HepG2 (cell line): ENCODE data around the gene DUSP9. TPM values are rescaled to one million over a fixed set of nuclear protein-coding genes. Genes with fewer than 3 reads are reported as not detected.

Experiments
- ATAC-seq: fragments of 200-7000 bp; cut with Tn5 transposase; 3 replicates; pipeline ENCODE4 v1.9.1; 2020; ENCODE audit warnings: mild to moderate bottlenecking, moderate library complexity
- BruUV-seq: library from RNA; stranded (reverse); fragments of 400-500 nt; replicated peaks from 2 replicates; lab custom pipeline; 2021; lab: Mats Ljungman, UMichigan
- CTCF ChIA-PET: fragments of 300-600 bp; formaldehyde crosslinking; extraction: SDS; loops from one replicate; lab custom pipeline; 2021; ENCODE audit warnings: low total read pairs, inconsistent platforms, low intra/inter-chr PET ratio; lab: Yijun Ruan, JAX
- POLR2A ChIA-PET: fragments of 350-600 bp; sonication (Branson Sonifier 250); formaldehyde crosslinking; loops from one replicate; lab custom pipeline; 2020; ENCODE audit warnings: antibody characterized with exemption, inconsistent platforms; lab: Yijun Ruan, JAX
- DNase-seq: peaks from one replicate; pipeline ENCODE4 v3.0.0-alpha.2; 2015; ENCODE audit warnings: low spot score
- FAIRE-seq: peaks from 3 replicates; lab custom pipeline; 2011; peaks lifted over from hg19 to GRCh38; lab: Jason Lieb, UNC
- H2AFZ ChIP-seq: one replicate; pipeline ENCODE4 v1.6.1; 2011; ENCODE audit warnings: low read length, inconsistent platforms
- H3K27ac ChIP-seq: fragments of 300-600 bp; 3 replicates; pipeline ENCODE4 v1.8.0; 2011; ENCODE audit warnings: mixed run types, mild to moderate bottlenecking, mixed read lengths, low read length, inconsistent platforms; ENCODE audit not compliant: insufficient read depth; ENCODE audit errors: extremely low read length
- H3K27me3 ChIP-seq, 2 experiments: fragments of 200-600 bp in 1 of 2; 2 replicates in 1 of 2; 3 replicates in 1 of 2; pipeline versions ENCODE4 v1.6.0 to v1.8.0; 2011; ENCODE audit warnings: low read length in 2 of 2, mild to moderate bottlenecking in 2 of 2, moderate library complexity in 2 of 2, inconsistent platforms in 1 of 2; ENCODE audit not compliant: insufficient read depth in 2 of 2, control insufficient read depth in 1 of 2
- H3K36me3 ChIP-seq, 2 experiments: fragments of 200-600 bp in 1 of 2; replicated peaks in 1 of 2; 2 replicates in 1 of 2; 3 replicates in 1 of 2; pipeline versions ENCODE4 v1.5.1 to v1.8.0; 2011; ENCODE audit warnings: low read length in 2 of 2, inconsistent platforms in 1 of 2; ENCODE audit not compliant: insufficient read depth in 2 of 2, control insufficient read depth in 1 of 2
- H3K4me1 ChIP-seq: 2 replicates; pipeline ENCODE4 v1.5.1; 2012; ENCODE audit warnings: low read length, inconsistent platforms; ENCODE audit not compliant: insufficient read depth
- H3K4me2 ChIP-seq: 2 replicates; pipeline ENCODE4 v1.6.0; 2011; ENCODE audit warnings: low read depth, low read length, inconsistent platforms
- H3K4me3 ChIP-seq, 3 experiments: fragments of 200-600 bp in 1 of 3; sonication (generic), shearing (Covaris generic) in 1 of 3; replicated peaks in 1 of 3; 2 replicates each; pipeline ENCODE4 v1.5.1; 2011 to 2016; ENCODE audit warnings: low read length in 3 of 3, inconsistent platforms in 2 of 3, low read depth in 2 of 3, mild to moderate bottlenecking in 2 of 3, control low read depth in 1 of 3, mixed read lengths in 1 of 3; ENCODE audit not compliant: insufficient read depth in 1 of 3
- H3K79me2 ChIP-seq: one replicate; pipeline ENCODE4 v1.6.1; 2011; ENCODE audit warnings: low read length, inconsistent platforms; ENCODE audit not compliant: insufficient read depth
- H3K9ac ChIP-seq: 2 replicates; pipeline ENCODE4 v1.6.0; 2011; ENCODE audit warnings: mild to moderate bottlenecking, low read depth, low read length, inconsistent platforms; ENCODE audit not compliant: insufficient read depth
- H3K9me3 ChIP-seq: 2 replicates; pipeline ENCODE4 v1.5.1; 2012; ENCODE audit warnings: mild to moderate bottlenecking, low read length
- H4K20me1 ChIP-seq: 2 replicates; pipeline ENCODE4 v1.6.0; 2011; ENCODE audit warnings: inconsistent platforms, mild to moderate bottlenecking, low read length, moderate library complexity; ENCODE audit not compliant: insufficient read depth
- CC2D1A ChIP-seq: sonication (generic); formaldehyde crosslinking; IDR thresholded peaks from 2 replicates; pipeline ENCODE4 v1.8.1; 2023; ENCODE audit warnings: mild to moderate bottlenecking, missing genetic modification reagents
- GATAD1 ChIP-seq: IDR thresholded peaks from 2 replicates; pipeline ENCODE4 v1.6.1; 2016; ENCODE audit warnings: missing genetic modification reagents, missing compliant biosample characterization
- GRHL1 ChIP-seq: sonication (generic); formaldehyde crosslinking; conservative IDR thresholded peaks from 2 replicates; pipeline ENCODE4 v1.8.0; 2022; ENCODE audit warnings: missing genetic modification reagents
- MEF2D ChIP-seq: sonication (generic); formaldehyde crosslinking; IDR thresholded peaks from 2 replicates; pipeline ENCODE4 v1.5.1; 2020; ENCODE audit warnings: mild to moderate bottlenecking, missing genetic modification reagents
- RAD21 ChIP-seq: fragments of 450-650 bp; formaldehyde crosslinking; IDR thresholded peaks from 2 replicates; pipeline ENCODE4 v1.5.0; 2020; ENCODE audit warnings: mild to moderate bottlenecking
- SNAPC5 ChIP-seq: sonication (generic); formaldehyde crosslinking; IDR thresholded peaks from 2 replicates; pipeline ENCODE4 v1.8.1; 2023; ENCODE audit warnings: mild to moderate bottlenecking, missing genetic modification reagents, borderline replicate concordance
- TBX2 ChIP-seq: sonication (generic); formaldehyde crosslinking; IDR thresholded peaks from 2 replicates; pipeline ENCODE4 v1.5.0; 2020; ENCODE audit warnings: missing genetic modification reagents, mild to moderate bottlenecking, borderline replicate concordance
- TGIF2 ChIP-seq: IDR thresholded peaks from 2 replicates; pipeline ENCODE4 v1.6.1; 2016; ENCODE audit warnings: control low read depth, missing compliant biosample characterization
- U2AF1 ChIP-seq: fragments of 200-400 bp; formaldehyde crosslinking; optimal IDR thresholded peaks from 2 replicates; pipeline ENCODE3; 2017; ENCODE audit warnings: mild to moderate bottlenecking, low read depth, low read length
- XRCC5 ChIP-seq: fragments of 200-400 bp; formaldehyde crosslinking; optimal IDR thresholded peaks from 2 replicates; pipeline ENCODE3; 2017; ENCODE audit warnings: mild to moderate bottlenecking, low read length
- ZFX ChIP-seq: sonication (generic); formaldehyde crosslinking; IDR thresholded peaks from 2 replicates; pipeline ENCODE4 v1.4.0; 2020; ENCODE audit warnings: mild to moderate bottlenecking, low read depth, missing genetic modification reagents, moderate library complexity
- ZNF275 ChIP-seq: sonication (generic); formaldehyde crosslinking; IDR thresholded peaks from 2 replicates; pipeline ENCODE4 v1.8.0; 2022; ENCODE audit warnings: missing genetic modification reagents, mild to moderate bottlenecking, inconsistent platforms, borderline replicate concordance
- ZNF281 ChIP-seq: sonication (generic); formaldehyde crosslinking; IDR thresholded peaks from 2 replicates; pipeline ENCODE4 v1.4.0; 2020; ENCODE audit warnings: missing genetic modification reagents, borderline replicate concordance
- ZNF296 ChIP-seq: sonication (generic); formaldehyde crosslinking; conservative IDR thresholded peaks from 2 replicates; pipeline ENCODE4 v1.5.0; 2020; ENCODE audit warnings: mild to moderate bottlenecking, missing genetic modification reagents
- ZNF670 ChIP-seq: sonication (generic); formaldehyde crosslinking; IDR thresholded peaks from 2 replicates; pipeline ENCODE4 v1.8.0; 2022; ENCODE audit warnings: mild to moderate bottlenecking, missing genetic modification reagents, borderline replicate concordance
- ZNF747 ChIP-seq: sonication (generic); formaldehyde crosslinking; IDR thresholded peaks from 2 replicates; pipeline ENCODE4 v1.8.1; 2023; ENCODE audit warnings: missing genetic modification reagents, mild to moderate bottlenecking, borderline replicate concordance
- WGBS: methylation state at CpG from one replicate; pipeline ENCODE4 v1.1.6; 2017; ENCODE audit warnings: low lambda C conversion rate; 5-methylcytosine and 5-hydroxymethylcytosine counted together
- in situ Hi-C: cut with HindIII; loops from 2 replicates; pipeline ENCODE4 v1.10.0; 2017; ENCODE audit warnings: low pct_unique_long_range_greater_than_20kb; ENCODE audit not compliant: extremely low pct_ligation_motif_present
- intact Hi-C: fragments of 100-400 bp; cut with micrococcal nuclease; formaldehyde crosslinking; loops from one replicate; pipeline ENCODE4 v1.10.0; 2022; ENCODE audit not compliant: unreplicated experiment
- polyA plus RNA-seq, 8 experiments: library from polyadenylated mRNA; depleted of rRNA in 3 of 8; stranded (reverse) in 7 of 8; unstranded in 1 of 8; fragments of >200 nt; fragmentation: Illumina TruSeq in 4 of 8; extraction: Trizol in 4 of 8; gene quantifications; 2 replicates each; pipeline versions ENCODE4 v1.2.1 to v1.2.3, GENCODE V29; 2011 to 2016; ENCODE audit warnings: low read depth in 4 of 8, missing spikeins in 1 of 8, mixed read lengths in 1 of 8; ENCODE audit not compliant: insufficient read depth in 1 of 8
- total RNA-seq, 5 experiments: library from RNA; depleted of rRNA; stranded (reverse); fragments of >200 nt; fragmentation: Illumina TruSeq; extraction: Trizol; gene quantifications; 2 replicates each; pipeline ENCODE4 v1.2.3, GENCODE V29; 2016; ENCODE audit warnings: low read depth in 1 of 5

The DUSP9 gene
- total and polyA plus RNA-seq, 2 of the 13 experiments (the other 11 are each of a cell fraction or from before 2014, with no cell fraction given), result 235 to 435 TPM

- DNase-seq, result peak; percentile 59
- CTCF ChIA-PET, result interaction anchor here (1.1 to 3.1 kb wide), 3 partner anchors 13 to 26 kb away, joined by 4 to 21 read pairs (median 5); no protein-coding TSS in a partner anchor
- TF ChIP-seq RAD21 (CRISPR knock-in tag) (peak; percentile 76), XRCC5 (peak; percentile 64), CC2D1A (CRISPR knock-in tag) (no peak), ZNF275 (no peak), MEF2D (CRISPR knock-in tag) (no peak), TGIF2 (CRISPR knock-in tag) (peak; percentile 24; the same call in 1 of the 2 replicates), ZNF670 (CRISPR knock-in tag) (no peak), SNAPC5 (CRISPR knock-in tag) (no peak), U2AF1 (no peak), GRHL1 (CRISPR knock-in tag) (no peak), ZNF747 (CRISPR knock-in tag) (no peak), TBX2 (no peak), ZNF281 (peak; percentile 31; the same call in 1 of the 2 replicates), ZNF296 (no peak), GATAD1 (peak; percentile 20; the same call in 1 of the 2 replicates), ZFX (CRISPR knock-in tag) (0 out of 2 replicates have a peak, but pooled peaks have one; percentile 6)
Measured at GRCh38 chrX:153635788-153636668, 11.0 kb upstream of the DUSP9 start.

More at GRCh38 chrX:153635788-153636668, 11.0 kb upstream of the DUSP9 start:
- no peaks in the 10 kb centered on the region for H3K36me3 ChIP-seq
- H2AFZ ChIP-seq, result no peak overlapping the region
- POLR2A ChIA-PET, result interaction anchor here (2.1 to 4.2 kb wide), 4 partner anchors 10 to 26 kb away, joined by 5 to 156 read pairs (median 42); partner anchors contain the start of gene DUSP9
- no peaks in the 10 kb centered on the region for H3K27me3 ChIP-seq
- no peak overlapping the region; a peak in 1 of 6 replicates for H3K4me3 ChIP-seq
- intact Hi-C loops, result loop anchor here (2.0 kb wide), 1 partner anchor 13 kb away; no protein-coding TSS in a partner anchor
- FAIRE-seq, result peak; percentile 95
- H3K9ac ChIP-seq, result no peak overlapping the region
- in situ Hi-C loops, result no loop called here
- no peaks in the 10 kb centered on the region for H3K79me2 ChIP-seq
- H4K20me1 ChIP-seq, result no peaks in the 10 kb centered on the region
- peaks cover 75% of the 10 kb centered on the region for H3K4me1 ChIP-seq
- no peaks in the 10 kb centered on the region for H3K9me3 ChIP-seq
- H3K27ac ChIP-seq, result peak overlapping the region; percentile 43
- BruUV-seq, result no TSS peak
- peak; percentile 76 for ATAC-seq
- peak overlapping the region; percentile 23; the same call in 1 of the 2 replicates for H3K4me2 ChIP-seq
- WGBS, result 83% methylated on average over 1 of the region's 21 CpGs
